Activated CD8-positive, alpha-beta T cell treated with anti-CD3 and anti-CD28 coated beads for 36 hours (primary cell): ENCODE data around the gene RALGDS. TPM values are rescaled to one million over a fixed set of nuclear protein-coding genes. Genes with fewer than 3 reads are reported as not detected.

Experiments used
- ATAC-seq: fragments of 200-7000 bp; cut with Tn5 transposase; one replicate; pipeline ENCODE4 v1.10.0; 2021; ENCODE audit warnings: mild to moderate bottlenecking, moderate library complexity
- CTCF ChIA-PET: fragments of 350-600 bp; sonication (Branson Sonifier 250); formaldehyde crosslinking; loops from one replicate; lab custom pipeline; 2021; ENCODE audit warnings: antibody characterized with exemption; lab: Charles Lee
- POLR2A ChIA-PET: fragments of 350-600 bp; sonication (Branson Sonifier 250); formaldehyde crosslinking; loops from one replicate; lab custom pipeline; 2021; ENCODE audit warnings: antibody characterized with exemption; lab: Charles Lee
- DNase-seq: peaks from one replicate; pipeline ENCODE4 v3.0.0-alpha.2; 2020
- H3K27ac Mint-ChIP-seq: one replicate; pipeline ENCODE4 v1.8.0; 2021; ENCODE audit warnings: mild to moderate bottlenecking, mixed read lengths
- H3K27me3 Mint-ChIP-seq: one replicate; pipeline ENCODE4 v1.8.0; 2021; ENCODE audit warnings: mixed read lengths
- H3K36me3 Mint-ChIP-seq: one replicate; pipeline ENCODE4 v1.8.0; 2021; ENCODE audit warnings: low read depth, mixed read lengths
- H3K4me1 Mint-ChIP-seq: one replicate; pipeline ENCODE4 v1.8.0; 2021; ENCODE audit warnings: low read depth, mixed read lengths
- H3K4me3 Mint-ChIP-seq: one replicate; pipeline ENCODE4 v1.8.0; 2021; ENCODE audit warnings: mild to moderate bottlenecking, moderate library complexity, mixed read lengths
- H3K9me3 Mint-ChIP-seq: one replicate; pipeline ENCODE4 v1.8.0; 2021; ENCODE audit warnings: mixed read lengths
- CTCF ChIP-seq: fragments of 200-600 bp; IDR thresholded peaks from one replicate; pipeline ENCODE4 v1.8.0; 2022; ENCODE audit warnings: antibody characterized with exemption, mild to moderate bottlenecking
- intact Hi-C: fragments of 100-400 bp; cut with micrococcal nuclease; formaldehyde crosslinking; loops from one replicate; pipeline ENCODE4 v1.10.0; 2022
- microRNA-seq: library from miRNA; unstranded; fragments of <30 nt; microRNA quantifications from one replicate; pipeline ENCODE4 v1.2.0, GENCODE V29; 2022; ENCODE audit warnings: borderline microRNAs expressed, borderline replicate concordance
- total RNA-seq, 2 experiments: library from RNA; stranded (reverse); gene quantifications; one replicate each; pipeline ENCODE4 v1.2.3, GENCODE V29; 2021

Gene RALGDS
- total RNA-seq, 2 experiments from 2014 or later = 80.5 to 88.2 TPM

- H3K9me3 Mint-ChIP-seq = no peaks in the 10 kb centered on the region
- H3K27ac Mint-ChIP-seq = no peak overlapping the region
- ChIA-PET POLR2A (no interaction called here), CTCF (interaction anchor here (0.7 to 3.2 kb wide), 2 partner anchors 94 to 97 kb away, joined by 3 to 11 read pairs; no protein-coding TSS in a partner anchor)
- DNase-seq = no peak
- ATAC-seq = no peak
- no peaks in the 10 kb centered on the region for H3K27me3 Mint-ChIP-seq
- no peak overlapping the region for H3K4me3 Mint-ChIP-seq
- H3K36me3 Mint-ChIP-seq = peaks cover 33% of the 10 kb centered on the region
- TF ChIP-seq CTCF = no peak
- intact Hi-C loops = no loop called here
- H3K4me1 Mint-ChIP-seq = no peaks in the 10 kb centered on the region
Measured at GRCh38 chr9:133050142-133050541, 70.9 kb downstream of the RALGDS start.

DNA sequence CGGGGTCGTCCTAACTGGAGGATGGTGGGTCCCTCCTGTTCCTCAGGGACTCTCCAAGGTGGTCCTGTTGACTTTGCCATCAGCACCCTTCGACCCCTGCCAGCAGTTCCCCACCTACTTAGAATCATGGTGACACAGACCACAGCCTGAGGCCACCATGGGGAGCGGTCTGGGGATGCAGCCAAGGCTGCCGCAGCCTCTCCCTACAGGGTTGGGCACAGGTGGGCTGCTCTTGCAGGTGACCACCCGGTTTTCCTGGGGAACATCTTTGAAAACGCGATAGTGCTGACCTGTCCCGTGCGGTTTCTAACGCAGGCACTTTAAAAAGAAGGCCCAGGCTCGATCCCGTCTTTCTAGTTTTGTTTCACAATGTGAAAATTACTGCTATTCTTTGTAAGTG, 72.0 kb downstream of the RALGDS start:
- DNase-seq (no peak), ATAC-seq (no peak)
- H3K27me3 Mint-ChIP-seq = no peaks in the 10 kb centered on the region
- H3K9me3 Mint-ChIP-seq = no peaks in the 10 kb centered on the region
- CTCF ChIA-PET = interaction anchor here (0.6 to 3.2 kb wide), 8 partner anchors 8 to 98 kb away, joined by 3 to 11 read pairs (median 3); partner anchors contain the start of gene GTF3C5
- no peak overlapping the region for H3K4me3 Mint-ChIP-seq
- no peak for TF ChIP-seq CTCF
- POLR2A ChIA-PET = interaction anchor here (1.0 kb wide), 1 partner anchor 17 kb away, joined by 8 read pairs; the partner anchor contains the start of gene GTF3C5
- no peak overlapping the region for H3K27ac Mint-ChIP-seq
- H3K36me3 Mint-ChIP-seq = peaks cover 36% of the 10 kb centered on the region
- H3K4me1 Mint-ChIP-seq = peaks cover 7% of the 10 kb centered on the region
- intact Hi-C loops = no loop called here

DNA sequence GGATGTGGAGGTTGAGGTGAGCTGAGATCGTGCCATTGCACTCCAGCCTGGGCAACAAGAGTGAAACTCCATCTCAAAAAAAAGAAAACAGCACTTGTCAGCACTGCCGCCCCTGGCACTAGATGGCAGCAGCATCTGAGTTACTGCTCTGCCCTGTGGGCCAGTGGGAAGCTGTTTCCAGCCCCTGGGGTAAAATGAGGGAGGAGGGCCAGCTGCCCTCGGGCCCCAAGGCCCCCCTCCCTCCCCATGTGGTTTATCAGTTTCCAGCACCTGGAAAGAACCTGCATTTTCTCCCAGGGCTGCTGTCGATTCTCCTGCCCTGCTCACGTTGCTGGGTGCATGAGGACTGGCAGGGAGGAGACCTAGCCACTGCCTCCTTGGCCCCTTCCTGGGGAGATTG, 72.4 kb downstream of the RALGDS start:
- Mint-ChIP-seq H3K4me3 (no peak overlapping the region), H3K27ac (no peak overlapping the region), H3K4me1 (peaks cover 7% of the 10 kb centered on the region), H3K27me3 (no peaks in the 10 kb centered on the region), H3K9me3 (no peaks in the 10 kb centered on the region), H3K36me3 (peaks cover 34% of the 10 kb centered on the region)
- CTCF ChIA-PET = interaction anchor here (0.6 to 3.2 kb wide), 9 partner anchors 8 to 98 kb away, joined by 3 to 11 read pairs (median 3); partner anchors contain the start of gene GTF3C5
- peak; percentile 54 for DNase-seq
- intact Hi-C loops = no loop called here
- ATAC-seq = peak; percentile 84
- POLR2A ChIA-PET = interaction anchor here (1.0 kb wide), 1 partner anchor 17 kb away, joined by 8 read pairs; the partner anchor contains the start of gene GTF3C5
- TF ChIP-seq CTCF = peak; percentile 51

Small RNA genes within 50 kb of the gene (microRNA-seq; reads per million reads assigned to microRNA genes)
- 2.7 reads per million for gene MIR6877

Other genes with a start within 250 kb of the RALGDS start
- not detected for gene AK8, start 243.0 kb downstream of the RALGDS start, total RNA-seq
- gene SPACA9, start 242.3 kb downstream of the RALGDS start, total RNA-seq = 1 to 10 TPM; 1.9 to 3.2 TPM
- 10 to 100 TPM; 20.7 to 23.2 TPM for gene TSC1, start 176.6 kb downstream of the RALGDS start, total RNA-seq
- not detected for gene GFI1B, start 142.5 kb downstream of the RALGDS start, total RNA-seq
- gene GTF3C5, start 90.2 kb downstream of the RALGDS start, total RNA-seq = 10 to 100 TPM; 87.6 to 95.3 TPM
- gene CEL, start 59.3 kb downstream of the RALGDS start, total RNA-seq = 1 to 10 TPM; 2.9 to 3.0 TPM
- 1 to 10 TPM; 3.6 to 4.1 TPM for gene GBGT1, start 42.7 kb upstream of the RALGDS start, total RNA-seq
- not detected for gene OBP2B, start 88.0 kb upstream of the RALGDS start, total RNA-seq
- gene ABO, start 154.0 kb upstream of the RALGDS start, total RNA-seq = not detected
- 10 to 100 TPM; 24.9 to 28.3 TPM for gene SURF6, start 214.9 kb upstream of the RALGDS start, total RNA-seq
- 10 to 100 TPM; 23.4 to 29.0 TPM for gene MED22, start 226.9 kb upstream of the RALGDS start, total RNA-seq
- 1,000 to 10,000 TPM; 3,479 to 3,507 TPM for gene RPL7A, start 227.0 kb upstream of the RALGDS start, total RNA-seq
- gene SURF1, start 235.2 kb upstream of the RALGDS start, total RNA-seq = 10 to 100 TPM; 22.1 to 25.3 TPM
- gene SURF2, start 235.3 kb upstream of the RALGDS start, total RNA-seq = 10 to 100 TPM; 14.6 to 21.5 TPM